ENCODE data around the gene C10orf143. TPM values are rescaled to one million over a fixed set of nuclear protein-coding genes. Genes with fewer than 3 reads are reported as not detected.
"Not testable (repeated sequence)": the region's sequence is repeated elsewhere in the genome, so short reads cannot be mapped to it uniquely, and the experiment has no call there.

C10orf143 gene
- total RNA-seq, 1 donor from 2014 or later: 2.5 TPM

- Mint-ChIP-seq H3K4me3 (no peak overlapping the region), H3K27me3 (peaks cover 53% of the 10 kb centered on the region), H3K36me3 (ENCODE audit: low read depth) (no peaks in the 10 kb centered on the region), H3K4me1 (peaks cover 8% of the 10 kb centered on the region), H3K27ac (no peak overlapping the region), H3K9me3 (no peaks in the 10 kb centered on the region)
- intact Hi-C loops (cut with micrococcal nuclease): loop anchor here (5.0 kb wide), 1 partner anchor 1917 kb away; no protein-coding TSS in a partner anchor
- no peak for DNase-seq
These were observed 18.3 kb upstream of the C10orf143 start for GRCh38 chr10:130128922-130129321.

DNA sequence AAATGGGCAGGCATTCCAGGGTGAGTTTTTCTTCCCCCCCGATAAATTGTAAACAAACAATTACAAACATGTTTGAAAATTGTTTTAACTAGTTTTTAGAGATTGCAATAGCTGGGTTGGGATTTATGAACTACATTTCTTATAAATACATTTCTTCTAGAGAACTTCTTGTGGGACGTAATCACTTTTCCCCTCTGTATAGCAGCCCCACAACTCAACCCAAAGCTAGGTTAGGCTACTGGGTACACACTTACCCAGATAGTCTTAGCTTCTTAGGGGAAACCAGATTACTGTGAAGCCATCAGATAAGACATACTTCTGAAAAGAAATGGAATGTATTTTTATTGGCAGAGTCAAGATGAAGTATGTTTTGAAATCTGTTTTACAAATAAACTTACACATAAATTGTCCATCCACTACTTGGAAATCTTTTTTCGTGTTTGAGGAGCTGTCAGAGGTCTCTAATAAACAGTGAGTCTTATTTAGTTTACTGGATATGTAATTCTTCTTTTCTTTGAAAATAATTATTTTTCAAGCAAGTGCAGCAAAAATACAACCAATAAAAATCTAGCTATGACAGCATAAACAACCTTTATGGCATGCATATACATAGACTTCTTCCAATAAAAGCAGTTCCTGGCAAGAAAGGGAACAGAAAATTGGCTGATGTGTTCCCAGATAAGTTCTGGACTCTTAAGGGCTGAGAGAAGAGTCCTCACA is 17.6 kb upstream of the C10orf143 start:
- Mint-ChIP-seq H3K27me3 (peaks cover 54% of the 10 kb centered on the region), H3K4me1 (peaks cover 8% of the 10 kb centered on the region), H3K27ac (no peak overlapping the region), H3K36me3 (ENCODE audit: low read depth) (no peaks in the 10 kb centered on the region), H3K9me3 (no peaks in the 10 kb centered on the region), H3K4me3 (no peak overlapping the region)
- no peak for DNase-seq
- intact Hi-C loops (cut with micrococcal nuclease): loop anchor here (5.0 kb wide), 1 partner anchor 1916 kb away; no protein-coding TSS in a partner anchor

DNA sequence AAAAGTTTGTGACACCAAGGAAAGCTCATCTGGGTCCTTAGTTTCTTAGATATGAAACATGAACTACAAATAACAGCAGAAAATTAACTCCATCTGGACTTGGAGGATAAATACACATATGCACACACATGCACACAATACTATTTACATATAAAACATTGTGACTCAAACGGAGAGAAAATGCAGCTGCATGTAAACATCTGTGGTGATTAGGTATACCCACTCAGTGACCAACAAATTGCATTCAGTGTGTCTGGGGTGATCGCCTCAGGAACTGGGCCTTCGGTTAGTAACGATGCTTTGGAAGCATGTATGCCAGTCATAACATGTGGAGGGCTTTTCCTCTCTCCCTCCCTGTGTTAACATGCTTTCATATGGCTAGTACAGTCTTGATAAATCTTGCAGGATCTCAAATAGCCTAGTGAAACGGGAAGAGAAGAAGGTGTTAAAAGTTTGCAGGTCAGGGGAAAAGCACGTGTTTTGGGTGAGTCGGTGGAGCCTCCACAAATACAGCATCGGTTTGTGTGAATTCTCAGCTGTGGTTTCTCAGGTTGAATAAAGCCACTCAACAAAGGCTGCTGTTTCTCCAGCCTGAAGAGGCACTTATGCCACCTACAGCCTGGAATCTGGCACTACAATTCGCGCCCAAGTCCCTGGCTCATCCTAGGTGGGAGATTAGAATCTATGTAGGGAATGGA is 16.9 kb upstream of the C10orf143 start:
- Mint-ChIP-seq H3K36me3 (ENCODE audit: low read depth) (no peaks in the 10 kb centered on the region), H3K9me3 (no peaks in the 10 kb centered on the region), H3K27ac (peak overlapping the region; percentile 7), H3K27me3 (peaks cover 54% of the 10 kb centered on the region), H3K4me3 (no peak overlapping the region), H3K4me1 (peaks cover 8% of the 10 kb centered on the region)
- peak; percentile 87 for DNase-seq
- intact Hi-C loops (cut with micrococcal nuclease): loop anchor here (1.0 to 5.0 kb wide), 6 partner anchors 9 to 1915 kb away; partner anchors contain the start of gene GLRX3

DNA sequence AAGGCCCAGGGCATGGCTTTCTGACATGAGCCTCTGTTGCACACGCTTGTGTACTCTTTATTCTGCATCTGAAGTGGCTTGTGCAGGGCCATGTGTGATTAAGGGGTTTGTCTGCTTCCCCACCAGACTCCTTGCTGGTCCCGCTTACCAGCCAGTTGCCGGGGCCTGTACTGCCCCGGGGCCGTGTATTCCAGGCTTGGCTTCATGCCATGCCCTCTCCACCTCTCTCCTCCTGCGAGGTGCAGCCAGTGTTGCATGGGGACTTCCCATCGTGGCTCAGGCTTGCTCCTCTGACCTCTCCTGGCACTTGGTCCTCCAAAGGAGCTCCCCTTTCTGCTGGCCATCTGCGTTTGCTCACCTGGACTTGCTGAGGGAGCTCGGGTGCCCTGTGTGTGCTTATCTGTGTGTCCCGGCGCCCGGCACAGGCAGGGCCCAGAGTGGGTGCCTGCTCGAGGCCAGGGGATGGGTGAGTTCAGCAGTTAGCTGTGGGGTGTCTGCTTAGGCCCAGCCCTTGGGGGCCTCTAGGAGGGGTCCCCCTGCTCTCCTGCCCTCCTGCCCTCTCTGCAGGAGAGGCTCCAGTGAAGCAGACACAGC is 11.0 kb upstream of the C10orf143 start:
- H3K27ac Mint-ChIP-seq: no peak overlapping the region
- H3K9me3 Mint-ChIP-seq: no peaks in the 10 kb centered on the region
- H3K27me3 Mint-ChIP-seq: peaks cover 17% of the 10 kb centered on the region
- intact Hi-C loops (cut with micrococcal nuclease): no loop called here
- DNase-seq: no peak
- H3K36me3 Mint-ChIP-seq (ENCODE audit: low read depth): no peaks in the 10 kb centered on the region
- no peak overlapping the region for H3K4me3 Mint-ChIP-seq
- H3K4me1 Mint-ChIP-seq: no peaks in the 10 kb centered on the region

DNA sequence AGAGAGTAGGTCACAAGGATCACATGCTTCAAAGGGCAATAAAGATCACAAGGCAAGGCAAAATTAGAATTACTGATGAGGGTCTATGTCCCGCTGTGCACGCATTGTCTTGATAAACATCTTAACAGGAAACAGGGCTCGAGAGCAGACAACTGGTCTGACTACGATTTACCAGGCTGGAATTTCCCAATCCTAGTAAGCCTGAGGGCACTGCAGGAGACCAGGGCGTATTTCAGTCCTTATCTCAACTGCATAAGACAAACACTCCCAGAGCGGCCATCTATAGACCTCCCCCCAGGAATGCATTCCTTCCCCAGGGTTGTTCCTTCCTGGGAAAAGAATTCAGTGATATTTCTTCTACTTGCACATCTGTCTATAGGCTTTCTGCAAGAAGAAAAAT is 6.9 kb upstream of the C10orf143 start:
- not testable (repeated sequence) for H3K27me3 Mint-ChIP-seq; H3K4me3 Mint-ChIP-seq; DNase-seq; H3K27ac Mint-ChIP-seq; H3K4me1 Mint-ChIP-seq; H3K9me3 Mint-ChIP-seq; H3K36me3 Mint-ChIP-seq (ENCODE audit: low read depth)
- intact Hi-C loops (cut with micrococcal nuclease): loop anchor here (10.0 kb wide), 1 partner anchor 1787 kb away; the partner anchor contains the start of gene PPP2R2D

DNA sequence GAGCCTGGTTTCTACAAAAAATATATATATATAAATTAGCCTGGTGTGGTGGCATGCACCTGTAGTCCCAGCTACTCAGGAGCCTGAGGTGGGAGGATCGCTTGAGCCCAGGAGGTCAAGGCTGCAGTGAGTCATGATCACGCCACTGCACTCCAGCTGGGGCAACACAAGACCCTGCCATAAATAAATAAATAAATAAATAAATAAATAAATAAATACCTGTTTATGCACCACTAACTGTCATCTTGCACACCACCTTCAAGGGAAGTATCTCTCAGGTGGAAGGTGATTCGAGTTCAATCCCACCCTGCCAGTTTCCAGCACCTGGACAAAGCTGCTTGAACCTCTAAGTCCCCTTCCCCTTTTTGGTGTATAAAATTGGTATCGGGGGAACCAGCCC is 6.3 kb upstream of the C10orf143 start:
- not testable (repeated sequence) for H3K4me3 Mint-ChIP-seq; H3K9me3 Mint-ChIP-seq; H3K36me3 Mint-ChIP-seq (ENCODE audit: low read depth); H3K4me1 Mint-ChIP-seq; H3K27ac Mint-ChIP-seq; H3K27me3 Mint-ChIP-seq; DNase-seq
- intact Hi-C loops (cut with micrococcal nuclease): loop anchor here (10.0 kb wide), 1 partner anchor 1788 kb away; the partner anchor contains the start of gene PPP2R2D

- intact Hi-C loops (cut with micrococcal nuclease): loop anchor here (5.0 to 10.0 kb wide), 2 partner anchors 151 to 1792 kb away; partner anchors contain the start of genes EBF3 and PPP2R2D
- Mint-ChIP-seq H3K27ac (no peak overlapping the region), H3K9me3 (no peaks in the 10 kb centered on the region)
These were observed 2.2 kb upstream of the C10orf143 start for GRCh38 chr10:130112821-130113220.

GRCh38 chr10:130111852-130112180 is 1.2 kb upstream of the C10orf143 start:
- DNase-seq: no peak
- peak overlapping the region; percentile 97 for H3K27ac Mint-ChIP-seq
- H3K9me3 Mint-ChIP-seq: no peaks in the 10 kb centered on the region
- peaks cover 12% of the 10 kb centered on the region for H3K36me3 Mint-ChIP-seq (ENCODE audit: low read depth)
- H3K4me3 Mint-ChIP-seq: peak overlapping the region; percentile 89
- intact Hi-C loops (cut with micrococcal nuclease): loop anchor here (1.0 to 10.0 kb wide), 6 partner anchors 15 to 1793 kb away; partner anchors contain the start of genes EBF3, MGMT and PPP2R2D
- H3K4me1 Mint-ChIP-seq: peaks cover 38% of the 10 kb centered on the region
- H3K27me3 Mint-ChIP-seq: no peaks in the 10 kb centered on the region

More at GRCh38 chr10:130112821-130113220, 2.2 kb upstream of the C10orf143 start:
- Mint-ChIP-seq H3K27me3 (no peaks in the 10 kb centered on the region), H3K36me3 (ENCODE audit: low read depth) (peaks cover 10% of the 10 kb centered on the region), H3K4me1 (peaks cover 30% of the 10 kb centered on the region), H3K4me3 (no peak overlapping the region)
- DNase-seq: no peak

GRCh38 chr10:130111113-130111851 is 652 bp upstream of the C10orf143 start:
- peak overlapping the region; percentile 89 for H3K4me3 Mint-ChIP-seq
- peak overlapping the region; percentile 97 for H3K27ac Mint-ChIP-seq
- DNase-seq: peak; percentile 98
- peaks cover 11% of the 10 kb centered on the region for H3K36me3 Mint-ChIP-seq (ENCODE audit: low read depth)
- peaks cover 40% of the 10 kb centered on the region for H3K4me1 Mint-ChIP-seq
- H3K9me3 Mint-ChIP-seq: no peaks in the 10 kb centered on the region
- no peaks in the 10 kb centered on the region for H3K27me3 Mint-ChIP-seq
- intact Hi-C loops (cut with micrococcal nuclease): loop anchor here (1.0 to 10.0 kb wide), 6 partner anchors 16 to 1794 kb away; partner anchors contain the start of genes EBF3, MGMT and PPP2R2D

DNA sequence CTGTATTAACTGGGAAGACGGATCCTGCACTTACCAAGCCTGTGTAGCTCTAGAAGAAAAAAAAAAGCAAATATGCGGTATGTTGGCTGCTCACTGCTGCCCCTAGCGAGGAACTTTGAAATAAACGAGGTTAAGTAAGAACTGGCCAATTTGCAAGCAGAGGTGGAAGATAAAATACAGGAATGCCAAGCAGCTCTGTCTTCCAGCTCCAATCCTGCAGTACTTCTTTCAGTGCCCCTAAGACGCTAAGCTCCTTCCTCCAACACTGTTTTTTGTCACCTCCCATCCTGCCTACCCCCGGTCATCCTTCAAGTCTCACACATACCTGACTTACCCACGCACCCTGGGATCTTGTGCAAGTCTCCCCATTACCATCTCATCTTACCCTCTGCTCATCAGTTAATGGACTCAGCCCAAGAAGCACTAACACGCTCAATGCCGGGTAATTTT is 809 bp downstream of the C10orf143 start:
- peak overlapping the region; percentile 97 for H3K27ac Mint-ChIP-seq
- H3K4me3 Mint-ChIP-seq: peak overlapping the region; percentile 89
- H3K4me1 Mint-ChIP-seq: peaks cover 40% of the 10 kb centered on the region
- peaks cover 12% of the 10 kb centered on the region for H3K36me3 Mint-ChIP-seq (ENCODE audit: low read depth)
- peak; percentile 93 for DNase-seq
- H3K9me3 Mint-ChIP-seq: no peaks in the 10 kb centered on the region
- intact Hi-C loops (cut with micrococcal nuclease): loop anchor here (1.0 to 10.0 kb wide), 6 partner anchors 26 to 1795 kb away; partner anchors contain the start of genes EBF3, GLRX3, MGMT and PPP2R2D
- H3K27me3 Mint-ChIP-seq: no peaks in the 10 kb centered on the region

DNA sequence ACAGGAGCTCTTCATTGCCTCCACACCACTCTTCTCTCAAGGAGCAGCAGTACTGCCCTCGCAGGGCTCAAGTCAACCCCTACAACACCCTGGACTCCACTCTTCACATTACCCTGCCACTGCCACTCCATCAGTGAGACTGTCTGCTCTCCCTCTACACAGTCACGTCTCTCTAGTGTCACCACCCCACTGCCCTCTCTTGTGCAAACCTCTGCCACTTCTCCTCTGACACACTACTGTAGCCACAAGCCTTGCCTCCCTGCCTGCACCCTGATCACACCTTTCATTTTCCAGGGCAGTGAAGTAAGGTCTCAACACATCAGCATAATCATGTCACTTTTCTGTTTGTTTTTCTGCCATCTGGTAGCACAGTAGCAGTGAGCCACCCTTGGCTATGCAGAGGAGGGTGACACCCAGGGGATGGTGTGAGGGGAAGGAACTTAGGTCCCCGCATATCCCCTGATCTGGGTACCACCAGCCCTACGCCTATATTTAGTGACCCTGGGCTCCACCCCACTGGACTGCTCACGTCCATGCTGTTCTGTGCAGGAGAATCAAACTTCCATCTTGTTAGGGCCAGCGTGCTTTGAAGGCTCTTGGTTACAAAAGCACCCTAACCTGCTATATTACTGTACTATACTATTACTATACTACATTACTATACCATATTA is 1.6 kb downstream of the C10orf143 start:
- peak; percentile 62 for DNase-seq
- no peaks in the 10 kb centered on the region for H3K27me3 Mint-ChIP-seq

DNA sequence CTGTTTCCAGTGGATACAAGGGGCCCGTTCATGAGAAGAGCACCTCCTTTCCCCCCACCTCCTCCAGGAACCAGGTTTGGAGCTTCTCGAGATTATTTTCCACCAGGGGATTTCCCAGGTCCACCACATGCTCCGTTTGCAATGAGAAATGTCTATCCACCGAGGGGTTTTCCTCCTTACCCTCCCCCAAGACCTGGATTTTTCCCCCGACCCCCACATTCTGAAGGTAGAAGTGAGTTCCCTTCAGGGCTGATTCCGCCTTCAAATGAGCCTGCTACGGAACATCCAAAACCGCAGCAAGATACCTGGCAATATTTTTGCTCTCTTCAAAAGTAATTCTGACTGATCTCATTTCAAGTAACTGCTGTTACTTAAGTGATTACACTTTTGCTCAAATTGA is 2.5 kb downstream of the C10orf143 start:
- H3K9me3 Mint-ChIP-seq, H3K27me3 Mint-ChIP-seq: not testable (repeated sequence)
- intact Hi-C loops (cut with micrococcal nuclease): loop anchor here (5.0 kb wide), 1 partner anchor 131 kb away; no protein-coding TSS in a partner anchor
- DNase-seq: peak; percentile 61
- Mint-ChIP-seq H3K36me3 (ENCODE audit: low read depth) (peaks cover 15% of the 10 kb centered on the region), H3K4me3 (peak overlapping the region; percentile 67), H3K4me1 (peaks cover 42% of the 10 kb centered on the region), H3K27ac (peak overlapping the region; percentile 88)

More for the DNA sequence above, 1.6 kb downstream of the C10orf143 start:
- H3K4me1 Mint-ChIP-seq: peaks cover 42% of the 10 kb centered on the region
- intact Hi-C loops (cut with micrococcal nuclease): loop anchor here (5.0 kb wide), 1 partner anchor 132 kb away; no protein-coding TSS in a partner anchor
- peaks cover 12% of the 10 kb centered on the region for H3K36me3 Mint-ChIP-seq (ENCODE audit: low read depth)
- H3K4me3 Mint-ChIP-seq: peak overlapping the region; percentile 51
- H3K9me3 Mint-ChIP-seq: no peaks in the 10 kb centered on the region
- H3K27ac Mint-ChIP-seq: peak overlapping the region; percentile 46

Data from activated CD4-positive, alpha-beta T cell treated with anti-CD3 and anti-CD28 coated beads, Interleukin-2, amount 10 ng/mL, durations not matched to agents 24 days and 14 days (primary cell).